Spleen (tissue), 11 donors: Measurements from ENCODE around the gene SEC61A1. TPM values are rescaled to one million over a fixed set of nuclear protein-coding genes. Genes with fewer than 3 reads are reported as not detected.
A peak's percentile ranks its signal among the peaks of the same experiment; 100 is the strongest.

ENCODE experiments used
- DNase-seq: peaks from one replicate; pipeline ENCODE4 v3.0.0-alpha.2; 2020
- H3K27ac ChIP-seq, 8 donors: fragments of 200-600 bp; sonication (generic) in 7 of 8; 1 replicate in 4 of 8; 2 replicates in 4 of 8; pipeline versions ENCODE4 v1.5.0 to v1.8.0; 2016 to 2021; ENCODE audit warnings: inconsistent platforms in 4 of 8, mild to moderate bottlenecking in 4 of 8, moderate library complexity in 1 of 8
- H3K27me3 ChIP-seq, 7 donors: fragments of 200-600 bp; sonication (generic) in 6 of 7; replicated peaks in 1 of 7; 1 replicate in 4 of 7; 2 replicates in 3 of 7; pipeline versions ENCODE4 v1.5.0 to v1.8.0; 2016 to 2021; ENCODE audit warnings: inconsistent platforms in 3 of 7, mild to moderate bottlenecking in 1 of 7
- H3K36me3 ChIP-seq, 6 donors: fragments of 200-600 bp; sonication (generic) in 5 of 6; 1 replicate in 4 of 6; 2 replicates in 2 of 6; pipeline versions ENCODE4 v1.5.0 to v1.8.0; 2016 to 2021; ENCODE audit warnings: inconsistent platforms in 2 of 6
- H3K4me1 ChIP-seq, 6 donors: fragments of 200-600 bp; sonication (generic) in 5 of 6; 1 replicate in 3 of 6; 2 replicates in 3 of 6; pipeline versions ENCODE4 v1.5.0 to v1.8.0; 2016 to 2021; ENCODE audit warnings: inconsistent platforms in 3 of 6
- H3K4me3 ChIP-seq, 8 donors: fragments of 200-600 bp; sonication (generic) in 7 of 8; 1 replicate in 4 of 8; 2 replicates in 4 of 8; pipeline versions ENCODE4 v1.5.0 to v1.8.0; 2016 to 2021; ENCODE audit warnings: inconsistent platforms in 4 of 8, mild to moderate bottlenecking in 4 of 8, moderate library complexity in 2 of 8
- H3K9me3 ChIP-seq, 8 donors: fragments of 200-600 bp; sonication (generic) in 7 of 8; 1 replicate in 4 of 8; 2 replicates in 4 of 8; pipeline versions ENCODE4 v1.5.0 to v1.8.0; 2016 to 2021; ENCODE audit warnings: inconsistent platforms in 4 of 8
- CTCF ChIP-seq, 11 experiments: fragments of 200-600 bp in 7 of 11; fragments of 450-650 bp in 4 of 11; sonication (generic) in 4 of 11; IDR thresholded peaks in 8 of 11; conservative IDR thresholded peaks in 3 of 11; 1 replicate in 7 of 11; 2 replicates in 4 of 11; pipeline versions ENCODE4 v1.4.0 to v1.8.0; 2016 to 2021; ENCODE audit warnings: antibody characterized with exemption in 11 of 11, inconsistent platforms in 4 of 11, mild to moderate bottlenecking in 1 of 11
- POLR2A ChIP-seq, 3 donors: fragments of 450-650 bp; IDR thresholded peaks; one replicate each; pipeline ENCODE4 v1.5.1; 2017; ENCODE audit warnings: antibody characterized with exemption in 3 of 3, mild to moderate bottlenecking in 1 of 3
- POLR2AphosphoS5 ChIP-seq, 3 donors: sonication (generic); formaldehyde crosslinking; IDR thresholded peaks; one replicate each; pipeline ENCODE4 v1.5.1; 2017; ENCODE audit warnings: antibody characterized with exemption in 3 of 3
- WGBS, 5 donors: extraction: QIAGEN DNeasy Blood & Tissue Kit in 3 of 5; methylation state at CpG; one replicate each; pipeline versions ENCODE4 v1.1.5 to v1.1.7; 2013 to 2018; 5-methylcytosine and 5-hydroxymethylcytosine counted together
- intact Hi-C: fragments of 100-400 bp; cut with DNase I; formaldehyde crosslinking; loops from one replicate; pipeline ENCODE4 v1.15.0; 2023; ENCODE audit warnings: low total_unique reads
- polyA plus RNA-seq, 3 donors: library from polyadenylated mRNA; stranded (reverse); fragments of 200-250 nt; gene quantifications; one replicate each; pipeline ENCODE4 v1.2.1, GENCODE V29; 2013
- total RNA-seq, 7 donors: library from RNA; depleted of rRNA in 3 of 7; stranded (reverse); fragments of >200 nt in 3 of 7; fragmentation: NEBNext Ultra II Directional in 4 of 7; extraction: Animal tissue kit (Norgen Biotek cat#: 25700) in 4 of 7; gene quantifications; one replicate each; pipeline versions ENCODE4 v1.1.0 to v1.2.1, GENCODE V29; 2016 to 2021
- donor health status: healthy with polysubstance abuse.
- donor health status: DM: no; HTN: no; CAD: no; lungs with moderate emphysema.
- donor health status: DM: no; HTN: no; CAD: no.
- donor health status: Bipolar disorder and iron deficiency.
- donor health status: healthy.
- donor health status: DM: no; HTN: no; CAD: no.
- donor health status: DM: yes; HTN: yes; CAD: no.

The SEC61A1 gene
- total and polyA plus RNA-seq, 10 donors: 49.0 to 136 (median 114) TPM

GRCh38 chr3:128068156-128068620, 16.0 kb downstream of the SEC61A1 start:
- no peak overlapping the region for H3K27ac ChIP-seq
- H3K9me3 ChIP-seq: no peaks in the 10 kb centered on the region
- intact Hi-C loops: no loop called here
- H3K4me1 ChIP-seq: peaks cover 0 to 14% (median 2%) of the 10 kb centered on the region in 6 donors
- no peaks in the 10 kb centered on the region for H3K27me3 ChIP-seq
- TF ChIP-seq POLR2A (IDR thresholded peaks at IDR 0.05) (no peak), POLR2AphosphoS5 (IDR thresholded peaks at IDR 0.05) (peak in 2 of 3 donors; percentile 40 to 67), CTCF (IDR thresholded peaks at IDR 0.05 in 8 of 11, conservative IDR thresholded peaks at IDR 0.05 in 3 of 11) (peak in 9 of 11 experiments; percentile 8 to 63 (median 43))
- H3K36me3 ChIP-seq: peaks cover 5 to 100% (median 97%) of the 10 kb centered on the region in 6 donors
- DNase-seq: peak; percentile 67
- no peak overlapping the region for H3K4me3 ChIP-seq
- WGBS, 5 donors: 84 to 95% (median 88%) methylated on average over 8 of the region's 8 CpGs

DNA sequence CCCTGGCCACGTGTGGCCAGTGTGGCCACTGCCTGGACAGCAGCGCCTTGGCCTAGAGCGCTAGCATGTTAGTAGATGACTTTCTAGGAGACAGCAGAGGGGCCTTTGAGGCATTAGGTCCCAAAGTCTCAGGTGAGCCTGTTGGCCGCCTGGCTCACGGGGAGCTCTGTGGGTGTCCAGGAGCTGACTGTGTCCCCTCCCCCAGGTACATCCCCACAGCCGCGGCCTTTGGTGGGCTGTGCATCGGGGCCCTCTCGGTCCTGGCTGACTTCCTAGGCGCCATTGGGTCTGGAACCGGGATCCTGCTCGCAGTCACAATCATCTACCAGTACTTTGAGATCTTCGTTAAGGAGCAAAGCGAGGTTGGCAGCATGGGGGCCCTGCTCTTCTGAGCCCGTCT, 17.0 kb downstream of the SEC61A1 start:
- WGBS, 5 donors: 90 to 97% (median 94%) methylated on average over 15 of the region's 15 CpGs
- DNase-seq: peak; percentile 49

DNA sequence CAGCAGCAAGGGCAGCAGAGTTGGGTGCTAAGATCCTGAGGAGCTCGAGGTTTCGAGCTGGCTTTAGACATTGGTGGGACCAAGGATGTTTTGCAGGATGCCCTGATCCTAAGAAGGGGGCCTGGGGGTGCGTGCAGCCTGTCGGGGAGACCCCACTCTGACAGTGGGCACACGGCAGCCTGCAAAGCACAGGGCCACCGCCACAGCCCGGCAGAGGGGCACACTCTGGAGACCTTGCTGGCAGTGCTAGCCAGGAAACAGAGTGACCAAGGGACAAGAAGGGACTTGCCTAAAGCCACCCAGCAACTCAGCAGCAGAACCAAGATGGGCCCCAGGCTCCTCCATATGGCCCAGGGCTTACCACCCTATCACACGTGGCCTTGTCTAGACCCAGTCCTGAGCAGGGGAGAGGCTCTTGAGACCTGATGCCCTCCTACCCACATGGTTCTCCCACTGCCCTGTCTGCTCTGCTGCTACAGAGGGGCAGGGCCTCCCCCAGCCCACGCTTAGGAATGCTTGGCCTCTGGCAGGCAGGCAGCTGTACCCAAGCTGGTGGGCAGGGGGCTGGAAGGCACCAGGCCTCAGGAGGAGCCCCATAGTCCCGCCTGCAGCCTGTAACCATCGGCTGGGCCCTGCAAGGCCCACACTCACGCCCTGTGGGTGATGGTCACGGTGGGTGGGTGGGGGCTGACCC, 18.8 kb downstream of the SEC61A1 start:
- 83 to 94% (median 92%) methylated on average over 7 to 13 of the region's 13 CpGs for WGBS, 5 donors
- no peak overlapping the region for H3K27ac ChIP-seq
- intact Hi-C loops: no loop called here
- DNase-seq: peak; percentile 44
- peaks cover 0 to 6% (median 0%) of the 10 kb centered on the region in 7 donors for H3K27me3 ChIP-seq
- H3K4me3 ChIP-seq: no peak overlapping the region
- no peaks in the 10 kb centered on the region for H3K9me3 ChIP-seq
- peaks cover 0 to 77% (median 71%) of the 10 kb centered on the region in 6 donors for H3K36me3 ChIP-seq
- peaks cover 4 to 43% (median 18%) of the 10 kb centered on the region in 6 donors for H3K4me1 ChIP-seq
- TF ChIP-seq POLR2AphosphoS5 (IDR thresholded peaks at IDR 0.05) (peak in 2 of 3 donors; percentile 19 to 59), CTCF (IDR thresholded peaks at IDR 0.05 in 8 of 11, conservative IDR thresholded peaks at IDR 0.05 in 3 of 11) (no peak), POLR2A (IDR thresholded peaks at IDR 0.05) (no peak)

More for the DNA sequence above, 17.0 kb downstream of the SEC61A1 start:
- peaks cover 2 to 95% (median 88%) of the 10 kb centered on the region in 6 donors for H3K36me3 ChIP-seq
- TF ChIP-seq POLR2A (IDR thresholded peaks at IDR 0.05) (no peak), POLR2AphosphoS5 (IDR thresholded peaks at IDR 0.05) (peak in 2 of 3 donors; percentile 9 to 65), CTCF (IDR thresholded peaks at IDR 0.05 in 8 of 11, conservative IDR thresholded peaks at IDR 0.05 in 3 of 11) (no peak)
- H3K4me1 ChIP-seq: peaks cover 0 to 25% (median 5%) of the 10 kb centered on the region in 6 donors
- H3K27me3 ChIP-seq: no peaks in the 10 kb centered on the region
- H3K9me3 ChIP-seq: no peaks in the 10 kb centered on the region
- no peak overlapping the region for H3K4me3 ChIP-seq
- H3K27ac ChIP-seq: no peak overlapping the region
- intact Hi-C loops: no loop called here

GRCh38 chr3:128071771-128072453, 19.7 kb downstream of the SEC61A1 start:
- H3K4me3 ChIP-seq: no peak overlapping the region
- intact Hi-C loops: no loop called here
- DNase-seq: peak; percentile 67

More at GRCh38 chr3:128071771-128072453, 19.7 kb downstream of the SEC61A1 start:
- peaks cover 0 to 69% (median 62%) of the 10 kb centered on the region in 6 donors for H3K36me3 ChIP-seq
- H3K9me3 ChIP-seq: no peaks in the 10 kb centered on the region
- TF ChIP-seq POLR2A (IDR thresholded peaks at IDR 0.05): no peak
- no peak for TF ChIP-seq CTCF (IDR thresholded peaks at IDR 0.05 in 8 of 11, conservative IDR thresholded peaks at IDR 0.05 in 3 of 11)
- no peak for TF ChIP-seq POLR2AphosphoS5 (IDR thresholded peaks at IDR 0.05)
- 79 to 91% (median 82%) methylated on average over 7 to 11 of the region's 11 CpGs for WGBS, 5 donors
- H3K4me1 ChIP-seq: peaks cover 4 to 51% (median 26%) of the 10 kb centered on the region in 6 donors
- H3K27ac ChIP-seq: no peak overlapping the region
- H3K27me3 ChIP-seq: peaks cover 0 to 13% (median 0%) of the 10 kb centered on the region in 7 donors
